NOMO-1 treated with dmso at 0.1 percent for 144 hours (cell line): ENCODE data around the gene GLT8D2.
A peak's percentile ranks its signal among the peaks of the same experiment; 100 is the strongest.

Experiments used
- DNase-seq: peaks from one replicate; lab custom pipeline; 2025; ENCODE audit not compliant: unreplicated experiment; lab: John Stamatoyannopoulos, UW

Gene GLT8D2

GRCh38 chr12:104049903-104050356 is at the start of gene GLT8D2:
TSS of gene GLT8D2 (minus strand) at chr12:104050187. CDS start at chr12:104019648, 30,539 bp downstream.
- no peak for DNase-seq

- DNase-seq, result no peak
Measured at GRCh38 chr12:104097954-104098353, 48.0 kb upstream of the GLT8D2 start.

GRCh38 chr12:104095289-104095688 is 45.3 kb upstream of the GLT8D2 start:
- no peak for DNase-seq

GRCh38 chr12:104094284-104094683 is 44.3 kb upstream of the GLT8D2 start:
- no peak for DNase-seq

- DNase-seq, result no peak
Measured at GRCh38 chr12:104091136-104091535, 41.1 kb upstream of the GLT8D2 start.

- DNase-seq, result no peak
Measured at GRCh38 chr12:104090685-104091084, 40.7 kb upstream of the GLT8D2 start.

GRCh38 chr12:104083769-104084475 is 33.9 kb upstream of the GLT8D2 start:
- no peak for DNase-seq

GRCh38 chr12:104080764-104081163 is 30.8 kb upstream of the GLT8D2 start:
- no peak for DNase-seq

- DNase-seq, result no peak
Measured at GRCh38 chr12:104079024-104079423, 29.0 kb upstream of the GLT8D2 start.

- no peak for DNase-seq
Measured at GRCh38 chr12:104073699-104074098, 23.7 kb upstream of the GLT8D2 start.

GRCh38 chr12:104072099-104072498 is 22.1 kb upstream of the GLT8D2 start:
- no peak for DNase-seq

- DNase-seq, result no peak
Measured at GRCh38 chr12:104064842-104065427, 14.9 kb upstream of the GLT8D2 start.

- DNase-seq, result peak; percentile 67
Measured at GRCh38 chr12:104064031-104064841, 14.2 kb upstream of the GLT8D2 start, which contains the start of gene HCFC2. TSS of gene HCFC2 (plus strand) at chr12:104064531. CDS start at chr12:104064561, 30 bp downstream.

GRCh38 chr12:104063712-104064030 is 13.7 kb upstream of the GLT8D2 start:
- DNase-seq, result no peak

- no peak for DNase-seq
Measured at GRCh38 chr12:104060791-104061190, 10.8 kb upstream of the GLT8D2 start.

- DNase-seq, result no peak
Measured at GRCh38 chr12:104059963-104060362, 10.0 kb upstream of the GLT8D2 start.

- no peak for DNase-seq
Measured at GRCh38 chr12:104058802-104059201, 8.8 kb upstream of the GLT8D2 start.

GRCh38 chr12:104057771-104058197 is 7.8 kb upstream of the GLT8D2 start:
- no peak for DNase-seq

- no peak for DNase-seq
Measured at GRCh38 chr12:104056419-104056972, 6.5 kb upstream of the GLT8D2 start.

GRCh38 chr12:104055686-104056388 is 5.8 kb upstream of the GLT8D2 start:
- no peak for DNase-seq
